LNCaP clone FGC (cell line): ENCODE measurements around the gene UBXN10.
"Not testable (repeated sequence)": the region's sequence is repeated elsewhere in the genome, so short reads cannot be mapped to it uniquely, and the experiment has no call there.

Experiments used
- DNase-seq: peaks from one replicate; pipeline ENCODE4 v3.0.0-alpha.2; 2011; ENCODE audit warnings: low read depth
- H3K4me3 ChIP-seq: 2 replicates; pipeline ENCODE4 v1.5.1; 2011; ENCODE audit warnings: mild to moderate bottlenecking, low read depth, low read length, control low read depth
- CTCF ChIP-seq: IDR thresholded peaks from 2 replicates; pipeline ENCODE4 v1.5.1; 2012; ENCODE audit warnings: mild to moderate bottlenecking; ENCODE audit not compliant: control insufficient read depth, insufficient read depth; ENCODE audit errors: extremely low read depth

The UBXN10 gene

GRCh38 chr1:20211511-20211931 is 25.6 kb downstream of the UBXN10 start:
- H3K4me3 ChIP-seq: no peak overlapping the region
- TF ChIP-seq CTCF: no peak
- DNase-seq: no peak

GRCh38 chr1:20212085-20212684 is 26.3 kb downstream of the UBXN10 start:
- H3K4me3 ChIP-seq: no peak overlapping the region
- no peak for TF ChIP-seq CTCF
- no peak for DNase-seq

GRCh38 chr1:20212685-20213331 is 26.9 kb downstream of the UBXN10 start:
- H3K4me3 ChIP-seq: no peak overlapping the region
- peak; percentile 46 for DNase-seq
- TF ChIP-seq CTCF: peak; percentile 28; the same call in 1 of the 2 replicates

GRCh38 chr1:20215716-20216115 is 29.8 kb downstream of the UBXN10 start:
- DNase-seq: no peak
- no peak overlapping the region for H3K4me3 ChIP-seq

GRCh38 chr1:20216574-20216973 is 30.7 kb downstream of the UBXN10 start:
- DNase-seq: no peak
- H3K4me3 ChIP-seq: no peak overlapping the region
- TF ChIP-seq CTCF: peak; percentile 21; the same call in 1 of the 2 replicates

More at GRCh38 chr1:20215716-20216115, 29.8 kb downstream of the UBXN10 start:
- TF ChIP-seq CTCF: no peak

- H3K4me3 ChIP-seq, DNase-seq: not testable (repeated sequence)
These were observed 33.2 kb downstream of the UBXN10 start for GRCh38 chr1:20219053-20219452.

GRCh38 chr1:20220036-20220435 is 34.1 kb downstream of the UBXN10 start:
- no peak for DNase-seq
- H3K4me3 ChIP-seq: no peak overlapping the region
- no peak for TF ChIP-seq CTCF
